Activated CD4-positive, alpha-beta T cell treated with anti-CD3 and anti-CD28 coated beads, Interleukin-2, amount 10 ng/mL, durations not matched to agents 7 days and 5 days (primary cell): Measurements from ENCODE around the gene APOLD1. TPM values are rescaled to one million over a fixed set of nuclear protein-coding genes. Genes with fewer than 3 reads are reported as not detected.

Experiments used
- CTCF ChIA-PET: fragments of 350-600 bp; sonication (Branson Sonifier 250); formaldehyde crosslinking; loops from one replicate; lab custom pipeline; 2021; ENCODE audit warnings: antibody characterized with exemption; lab: Charles Lee
- POLR2A ChIA-PET: fragments of 350-600 bp; sonication (Branson Sonifier 250); formaldehyde crosslinking; loops from one replicate; lab custom pipeline; 2021; ENCODE audit warnings: antibody characterized with exemption; lab: Charles Lee
- DNase-seq: peaks from one replicate; pipeline ENCODE4 v3.0.0-alpha.2; 2020
- H3K27ac Mint-ChIP-seq: one replicate; pipeline ENCODE4 v1.8.0; 2021; ENCODE audit warnings: mild to moderate bottlenecking, moderate library complexity, mixed read lengths
- H3K27me3 Mint-ChIP-seq: one replicate; pipeline ENCODE4 v1.8.0; 2021; ENCODE audit warnings: mixed read lengths
- H3K36me3 Mint-ChIP-seq: one replicate; pipeline ENCODE4 v1.8.0; 2021; ENCODE audit warnings: low read depth, mixed read lengths
- H3K4me1 Mint-ChIP-seq: one replicate; pipeline ENCODE4 v1.8.0; 2021; ENCODE audit warnings: mixed read lengths
- H3K4me3 Mint-ChIP-seq: one replicate; pipeline ENCODE4 v1.8.0; 2021; ENCODE audit warnings: mild to moderate bottlenecking, moderate library complexity, mixed read lengths
- H3K9me3 Mint-ChIP-seq: one replicate; pipeline ENCODE4 v1.8.0; 2021; ENCODE audit warnings: mixed read lengths
- total RNA-seq, 2 experiments: library from RNA; stranded (reverse); gene quantifications; one replicate each; pipeline ENCODE4 v1.2.3, GENCODE V29; 2021

Gene APOLD1
- total RNA-seq, 2 experiments from 2014 or later, result 14.4 to 15.5 TPM

- DNase-seq, result peak; percentile 76
- no peaks in the 10 kb centered on the region for H3K9me3 Mint-ChIP-seq
- ChIA-PET POLR2A (no interaction called here), CTCF (interaction anchor here (0.9 to 2.2 kb wide), 8 partner anchors 11 to 197 kb away, joined by 3 to 9 read pairs (median 4); partner anchors contain the start of gene DDX47)
- peak overlapping the region; percentile 80 for H3K27ac Mint-ChIP-seq
- H3K36me3 Mint-ChIP-seq, result peaks cover 2% of the 10 kb centered on the region
- peaks cover 44% of the 10 kb centered on the region for H3K4me1 Mint-ChIP-seq
- H3K4me3 Mint-ChIP-seq, result peak overlapping the region; percentile 40
- no peaks in the 10 kb centered on the region for H3K27me3 Mint-ChIP-seq
Measured at GRCh38 chr12:12788675-12789368, 3.4 kb downstream of the APOLD1 start.

GRCh38 chr12:12790956-12791355, 5.5 kb downstream of the APOLD1 start:
- CTCF ChIA-PET, result no interaction called here
- POLR2A ChIA-PET, result no interaction called here
- no peak overlapping the region for H3K27ac Mint-ChIP-seq
- no peaks in the 10 kb centered on the region for H3K36me3 Mint-ChIP-seq
- H3K4me3 Mint-ChIP-seq, result no peak overlapping the region
- DNase-seq, result no peak
- H3K27me3 Mint-ChIP-seq, result no peaks in the 10 kb centered on the region
- H3K4me1 Mint-ChIP-seq, result peaks cover 26% of the 10 kb centered on the region
- no peaks in the 10 kb centered on the region for H3K9me3 Mint-ChIP-seq

GRCh38 chr12:12791756-12792369, 6.4 kb downstream of the APOLD1 start:
- ChIA-PET CTCF (interaction anchor here (1.0 to 1.1 kb wide), 3 partner anchors 11 to 160 kb away, joined by 3 read pairs; no protein-coding TSS in a partner anchor), POLR2A (no interaction called here)
- DNase-seq, result no peak
- no peaks in the 10 kb centered on the region for H3K9me3 Mint-ChIP-seq
- H3K4me3 Mint-ChIP-seq, result no peak overlapping the region
- H3K4me1 Mint-ChIP-seq, result peaks cover 19% of the 10 kb centered on the region
- H3K27ac Mint-ChIP-seq, result no peak overlapping the region
- H3K36me3 Mint-ChIP-seq, result no peaks in the 10 kb centered on the region
- no peaks in the 10 kb centered on the region for H3K27me3 Mint-ChIP-seq

GRCh38 chr12:12792421-12792820, 7.0 kb downstream of the APOLD1 start:
- Mint-ChIP-seq H3K9me3 (no peaks in the 10 kb centered on the region), H3K4me3 (no peak overlapping the region), H3K27me3 (no peaks in the 10 kb centered on the region), H3K27ac (no peak overlapping the region), H3K4me1 (peaks cover 18% of the 10 kb centered on the region), H3K36me3 (no peaks in the 10 kb centered on the region)
- DNase-seq, result no peak
- POLR2A ChIA-PET, result no interaction called here
- CTCF ChIA-PET, result interaction anchor here (0.6 to 2.9 kb wide), 4 partner anchors 12 to 202 kb away, joined by 3 to 21 read pairs (median 3); no protein-coding TSS in a partner anchor

GRCh38 chr12:12794686-12795085, 9.2 kb downstream of the APOLD1 start:
- H3K27ac Mint-ChIP-seq, result no peak overlapping the region
- H3K4me3 Mint-ChIP-seq, result no peak overlapping the region
- H3K4me1 Mint-ChIP-seq, result peaks cover 8% of the 10 kb centered on the region
- ChIA-PET CTCF (interaction anchor here (2.9 kb wide), 1 partner anchor 10 kb away, joined by 21 read pairs; no protein-coding TSS in a partner anchor), POLR2A (no interaction called here)
- H3K36me3 Mint-ChIP-seq, result no peaks in the 10 kb centered on the region
- no peak for DNase-seq
- peaks cover 4% of the 10 kb centered on the region for H3K9me3 Mint-ChIP-seq
- no peaks in the 10 kb centered on the region for H3K27me3 Mint-ChIP-seq

- H3K36me3 Mint-ChIP-seq, result no peaks in the 10 kb centered on the region
- no peak overlapping the region for H3K4me3 Mint-ChIP-seq
- H3K4me1 Mint-ChIP-seq, result peaks cover 12% of the 10 kb centered on the region
- H3K27me3 Mint-ChIP-seq, result no peaks in the 10 kb centered on the region
- CTCF ChIA-PET, result interaction anchor here (0.6 to 0.9 kb wide), 2 partner anchors 440 to 1657 kb away, joined by 4 to 6 read pairs; no protein-coding TSS in a partner anchor
- H3K9me3 Mint-ChIP-seq, result peaks cover 4% of the 10 kb centered on the region
- no peak for DNase-seq
- POLR2A ChIA-PET, result no interaction called here
- no peak overlapping the region for H3K27ac Mint-ChIP-seq
Measured at GRCh38 chr12:12796171-12796570, 10.7 kb downstream of the APOLD1 start.

- peaks cover 4% of the 10 kb centered on the region for H3K9me3 Mint-ChIP-seq
- DNase-seq, result no peak
- H3K4me1 Mint-ChIP-seq, result peaks cover 17% of the 10 kb centered on the region
- no peak overlapping the region for H3K27ac Mint-ChIP-seq
- ChIA-PET CTCF (no interaction called here), POLR2A (no interaction called here)
- H3K4me3 Mint-ChIP-seq, result no peak overlapping the region
- H3K27me3 Mint-ChIP-seq, result no peaks in the 10 kb centered on the region
- H3K36me3 Mint-ChIP-seq, result peaks cover under 1% of the 10 kb centered on the region
Measured at GRCh38 chr12:12796928-12797793, 11.7 kb downstream of the APOLD1 start.

GRCh38 chr12:12797794-12798152, 12.3 kb downstream of the APOLD1 start:
- no peak for DNase-seq
- Mint-ChIP-seq H3K27me3 (no peaks in the 10 kb centered on the region), H3K4me3 (no peak overlapping the region), H3K9me3 (peaks cover 4% of the 10 kb centered on the region), H3K4me1 (peaks cover 23% of the 10 kb centered on the region), H3K27ac (no peak overlapping the region), H3K36me3 (peaks cover 3% of the 10 kb centered on the region)
- ChIA-PET CTCF (no interaction called here), POLR2A (no interaction called here)

GRCh38 chr12:12798480-12798879, 13.0 kb downstream of the APOLD1 start:
- Mint-ChIP-seq H3K27ac (no peak overlapping the region), H3K36me3 (peaks cover 3% of the 10 kb centered on the region), H3K27me3 (no peaks in the 10 kb centered on the region), H3K9me3 (peaks cover 4% of the 10 kb centered on the region), H3K4me1 (peaks cover 30% of the 10 kb centered on the region), H3K4me3 (no peak overlapping the region)
- POLR2A ChIA-PET, result no interaction called here
- no peak for DNase-seq
- CTCF ChIA-PET, result no interaction called here

GRCh38 chr12:12799163-12799920, 13.9 kb downstream of the APOLD1 start:
- ChIA-PET POLR2A (no interaction called here), CTCF (interaction anchor here (0.7 to 1.4 kb wide), 4 partner anchors 11 to 36 kb away, joined by 4 to 6 read pairs (median 6); no protein-coding TSS in a partner anchor)
- no peak overlapping the region for H3K27ac Mint-ChIP-seq
- H3K4me3 Mint-ChIP-seq, result no peak overlapping the region
- H3K9me3 Mint-ChIP-seq, result peaks cover 4% of the 10 kb centered on the region
- no peaks in the 10 kb centered on the region for H3K27me3 Mint-ChIP-seq
- peaks cover 3% of the 10 kb centered on the region for H3K36me3 Mint-ChIP-seq
- peaks cover 39% of the 10 kb centered on the region for H3K4me1 Mint-ChIP-seq
- DNase-seq, result no peak

- POLR2A ChIA-PET, result interaction anchor here (1.0 kb wide), 1 partner anchor 14 kb away, joined by 3 read pairs; no protein-coding TSS in a partner anchor
- no peak overlapping the region for H3K27ac Mint-ChIP-seq
- DNase-seq, result no peak
Measured at GRCh38 chr12:12800406-12801180, 15.1 kb downstream of the APOLD1 start.

More at GRCh38 chr12:12800406-12801180, 15.1 kb downstream of the APOLD1 start:
- H3K4me3 Mint-ChIP-seq, result no peak overlapping the region
- peaks cover 3% of the 10 kb centered on the region for H3K36me3 Mint-ChIP-seq
- peaks cover 4% of the 10 kb centered on the region for H3K9me3 Mint-ChIP-seq
- H3K27me3 Mint-ChIP-seq, result no peaks in the 10 kb centered on the region
- H3K4me1 Mint-ChIP-seq, result peaks cover 45% of the 10 kb centered on the region
- CTCF ChIA-PET, result interaction anchor here (0.6 to 1.4 kb wide), 5 partner anchors 12 to 443 kb away, joined by 3 to 6 read pairs (median 4); no protein-coding TSS in a partner anchor
